Measurements from ENCODE around the gene PIH1D1.

The PIH1D1 gene

GRCh38 chr19:49442771-49443365 is 8.7 kb downstream of the PIH1D1 start (continued):
- TF ChIP-seq, protein P1, sequence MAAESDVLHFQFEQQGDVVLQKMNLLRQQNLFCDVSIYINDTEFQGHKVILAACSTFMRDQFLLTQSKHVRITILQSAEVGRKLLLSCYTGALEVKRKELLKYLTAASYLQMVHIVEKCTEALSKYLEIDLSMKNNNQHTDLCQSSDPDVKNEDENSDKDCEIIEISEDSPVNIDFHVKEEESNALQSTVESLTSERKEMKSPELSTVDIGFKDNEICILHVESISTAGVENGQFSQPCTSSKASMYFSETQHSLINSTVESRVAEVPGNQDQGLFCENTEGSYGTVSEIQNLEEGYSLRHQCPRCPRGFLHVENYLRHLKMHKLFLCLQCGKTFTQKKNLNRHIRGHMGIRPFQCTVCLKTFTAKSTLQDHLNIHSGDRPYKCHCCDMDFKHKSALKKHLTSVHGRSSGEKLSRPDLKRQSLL (tag by site-specific recombination; IDR thresholded peaks at IDR 0.05) = no peak
- TF ChIP-seq SP3 (tag by site-specific recombination; IDR thresholded peaks at IDR 0.05) (peak; percentile 89), SCRT2 (tag by site-specific recombination; IDR thresholded peaks at IDR 0.05) (no peak), ZNF37A (tag by site-specific recombination; IDR thresholded peaks at IDR 0.05) (no peak), YY2 (tag by site-specific recombination; IDR thresholded peaks at IDR 0.05) (no peak), ZNF138 (tag by site-specific recombination; IDR thresholded peaks at IDR 0.05; ENCODE audit: borderline replicate concordance) (no peak), HOXA7 (CRISPR knock-in tag; IDR thresholded peaks at IDR 0.05; ENCODE audit: borderline replicate concordance) (no peak), PRDM1 (tag by site-specific recombination; IDR thresholded peaks at IDR 0.05) (no peak), ZNF571 (tag by site-specific recombination; IDR thresholded peaks at IDR 0.05) (no peak), ZNF529 (tag by site-specific recombination; IDR thresholded peaks at IDR 0.05; ENCODE audit: insufficient replicate concordance) (no peak), KLF1 (tag by site-specific recombination; IDR thresholded peaks at IDR 0.05) (peak; percentile 90), GFI1B (tag by site-specific recombination; IDR thresholded peaks at IDR 0.05) (no peak)
- TF ChIP-seq, protein P2, sequence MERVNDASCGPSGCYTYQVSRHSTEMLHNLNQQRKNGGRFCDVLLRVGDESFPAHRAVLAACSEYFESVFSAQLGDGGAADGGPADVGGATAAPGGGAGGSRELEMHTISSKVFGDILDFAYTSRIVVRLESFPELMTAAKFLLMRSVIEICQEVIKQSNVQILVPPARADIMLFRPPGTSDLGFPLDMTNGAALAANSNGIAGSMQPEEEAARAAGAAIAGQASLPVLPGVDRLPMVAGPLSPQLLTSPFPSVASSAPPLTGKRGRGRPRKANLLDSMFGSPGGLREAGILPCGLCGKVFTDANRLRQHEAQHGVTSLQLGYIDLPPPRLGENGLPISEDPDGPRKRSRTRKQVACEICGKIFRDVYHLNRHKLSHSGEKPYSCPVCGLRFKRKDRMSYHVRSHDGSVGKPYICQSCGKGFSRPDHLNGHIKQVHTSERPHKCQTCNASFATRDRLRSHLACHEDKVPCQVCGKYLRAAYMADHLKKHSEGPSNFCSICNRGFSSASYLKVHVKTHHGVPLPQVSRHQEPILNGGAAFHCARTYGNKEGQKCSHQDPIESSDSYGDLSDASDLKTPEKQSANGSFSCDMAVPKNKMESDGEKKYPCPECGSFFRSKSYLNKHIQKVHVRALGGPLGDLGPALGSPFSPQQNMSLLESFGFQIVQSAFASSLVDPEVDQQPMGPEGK (tag by site-specific recombination; IDR thresholded peaks at IDR 0.05) = 0 out of 2 replicates have a peak, but pooled peaks have one; percentile 4
- TF ChIP-seq, protein P3, sequence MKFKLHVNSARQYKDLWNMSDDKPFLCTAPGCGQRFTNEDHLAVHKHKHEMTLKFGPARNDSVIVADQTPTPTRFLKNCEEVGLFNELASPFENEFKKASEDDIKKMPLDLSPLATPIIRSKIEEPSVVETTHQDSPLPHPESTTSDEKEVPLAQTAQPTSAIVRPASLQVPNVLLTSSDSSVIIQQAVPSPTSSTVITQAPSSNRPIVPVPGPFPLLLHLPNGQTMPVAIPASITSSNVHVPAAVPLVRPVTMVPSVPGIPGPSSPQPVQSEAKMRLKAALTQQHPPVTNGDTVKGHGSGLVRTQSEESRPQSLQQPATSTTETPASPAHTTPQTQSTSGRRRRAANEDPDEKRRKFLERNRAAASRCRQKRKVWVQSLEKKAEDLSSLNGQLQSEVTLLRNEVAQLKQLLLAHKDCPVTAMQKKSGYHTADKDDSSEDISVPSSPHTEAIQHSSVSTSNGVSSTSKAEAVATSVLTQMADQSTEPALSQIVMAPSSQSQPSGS (tag by site-specific recombination; IDR thresholded peaks at IDR 0.05; ENCODE audit: low read depth) = no peak

DNA sequence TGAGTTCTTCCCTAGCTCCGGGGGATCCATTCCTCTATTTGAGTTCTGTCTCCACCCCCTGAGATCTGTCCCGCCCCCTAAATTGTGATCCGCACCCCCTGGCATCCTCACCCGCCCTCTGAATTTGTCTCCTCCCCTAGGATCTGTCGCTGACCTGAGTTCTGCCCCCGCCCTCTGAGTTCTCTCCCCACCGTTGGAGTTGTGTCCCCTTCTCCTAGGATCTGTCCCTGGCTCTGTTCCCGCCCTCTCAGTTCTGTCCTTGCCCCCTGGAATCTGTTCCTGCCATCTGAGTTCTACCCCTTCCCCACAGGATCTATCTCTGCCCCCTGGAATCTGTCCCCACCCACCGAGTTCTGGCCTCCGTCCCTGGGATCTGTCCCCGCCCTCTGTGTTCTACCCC is 9.3 kb downstream of the PIH1D1 start:
- peak overlapping the region; percentile 14; the same call in 1 of the 2 replicates for H3K4me3 ChIP-seq (ENCODE audit: low read depth, low read length)
- no peaks in the 10 kb centered on the region for H3K9me3 ChIP-seq (ENCODE audit: control insufficient read depth, insufficient read depth, low read depth, low read length)
- peaks cover 0 to 11% of the 10 kb centered on the region in 2 experiments; a peak in 2 of 3 replicates for H3K36me3 ChIP-seq (ENCODE audit: control insufficient read depth in 2 of 2, insufficient read depth in 1 of 2, low read length in 2 of 2)
- ChIA-PET CTCF (interaction anchor here (0.8 to 2.3 kb wide), 12 partner anchors 9 to 239 kb away, joined by 3 to 59 read pairs (median 4); partner anchors contain the start of genes GFY and PIH1D1), POLR2A (interaction anchor here (0.7 to 2.3 kb wide), 9 partner anchors 10 to 79 kb away, joined by 3 to 28 read pairs (median 3); partner anchors contain the start of genes ALDH16A1, PIH1D1 and TEAD2)
- no peak overlapping the region for H3K27ac ChIP-seq (ENCODE audit: extremely low read depth, low read depth, low read length)
- peaks cover 7% of the 10 kb centered on the region for H3K4me1 ChIP-seq (ENCODE audit: control insufficient read depth, insufficient read depth, low read length)
- TF ChIP-seq GLIS2 (tag by site-specific recombination; IDR thresholded peaks at IDR 0.05) = peak; percentile 55
- no peak for TF ChIP-seq ZNF121 (tag by site-specific recombination; IDR thresholded peaks at IDR 0.05)
- TF ChIP-seq, protein P2 (tag by site-specific recombination; IDR thresholded peaks at IDR 0.05) = peak; percentile 43; the same call in 1 of the 2 replicates
- no peak for TF ChIP-seq ZNF521 (tag by site-specific recombination; IDR thresholded peaks at IDR 0.05)
- no peak for TF ChIP-seq ZNF785 (tag by site-specific recombination; IDR thresholded peaks at IDR 0.05)
- no peak for TF ChIP-seq ZNF544 (tag by site-specific recombination; IDR thresholded peaks at IDR 0.05)
- TF ChIP-seq, protein P4, sequence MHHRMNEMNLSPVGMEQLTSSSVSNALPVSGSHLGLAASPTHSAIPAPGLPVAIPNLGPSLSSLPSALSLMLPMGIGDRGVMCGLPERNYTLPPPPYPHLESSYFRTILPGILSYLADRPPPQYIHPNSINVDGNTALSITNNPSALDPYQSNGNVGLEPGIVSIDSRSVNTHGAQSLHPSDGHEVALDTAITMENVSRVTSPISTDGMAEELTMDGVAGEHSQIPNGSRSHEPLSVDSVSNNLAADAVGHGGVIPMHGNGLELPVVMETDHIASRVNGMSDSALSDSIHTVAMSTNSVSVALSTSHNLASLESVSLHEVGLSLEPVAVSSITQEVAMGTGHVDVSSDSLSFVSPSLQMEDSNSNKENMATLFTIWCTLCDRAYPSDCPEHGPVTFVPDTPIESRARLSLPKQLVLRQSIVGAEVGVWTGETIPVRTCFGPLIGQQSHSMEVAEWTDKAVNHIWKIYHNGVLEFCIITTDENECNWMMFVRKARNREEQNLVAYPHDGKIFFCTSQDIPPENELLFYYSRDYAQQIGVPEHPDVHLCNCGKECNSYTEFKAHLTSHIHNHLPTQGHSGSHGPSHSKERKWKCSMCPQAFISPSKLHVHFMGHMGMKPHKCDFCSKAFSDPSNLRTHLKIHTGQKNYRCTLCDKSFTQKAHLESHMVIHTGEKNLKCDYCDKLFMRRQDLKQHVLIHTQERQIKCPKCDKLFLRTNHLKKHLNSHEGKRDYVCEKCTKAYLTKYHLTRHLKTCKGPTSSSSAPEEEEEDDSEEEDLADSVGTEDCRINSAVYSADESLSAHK (tag by site-specific recombination; IDR thresholded peaks at IDR 0.05) = 0 out of 2 replicates have a peak, but pooled peaks have one; percentile 27
- peak; percentile 85 for TF ChIP-seq GLIS1 (tag by site-specific recombination; IDR thresholded peaks at IDR 0.05)
- 0 out of 2 replicates have a peak, but pooled peaks have one; percentile 16 for TF ChIP-seq HOXC10 (CRISPR knock-in tag; IDR thresholded peaks at IDR 0.05)
- peak; percentile 33 for TF ChIP-seq SP2 (tag by site-specific recombination; IDR thresholded peaks at IDR 0.05)
- TF ChIP-seq ZBTB17 (tag by site-specific recombination; IDR thresholded peaks at IDR 0.05) = peak; percentile 72; the same call in 1 of the 2 replicates
- peak; percentile 60 for TF ChIP-seq ZBTB20 (tag by site-specific recombination; IDR thresholded peaks at IDR 0.05)
